BLaER1 treated with 17β-estradiol and CSF1 and Interleukin-3, amounts not matched to agents 10 nM and 100 nM (cell line): ENCODE measurements around the gene WRAP73.

Experiments used
- H3K27ac ChIP-seq, 11 experiments: shearing (Covaris generic); formaldehyde crosslinking; 2 replicates each; pipeline ENCODE4 v1.8.1; 2022
- H3K27me3 ChIP-seq, 11 experiments: shearing (Covaris generic); formaldehyde crosslinking; 2 replicates each; pipeline ENCODE4 v1.8.1; 2022
- H3K36me3 ChIP-seq, 11 experiments: shearing (Covaris generic); formaldehyde crosslinking; 2 replicates each; pipeline ENCODE4 v1.8.1; 2022
- H3K4me1 ChIP-seq, 10 experiments: shearing (Covaris generic); formaldehyde crosslinking; 2 replicates each; pipeline ENCODE4 v1.8.1; 2022
- H3K4me2 ChIP-seq, 11 experiments: shearing (Covaris generic); formaldehyde crosslinking; 2 replicates each; pipeline ENCODE4 v1.8.1; 2022
- H3K4me3 ChIP-seq, 10 experiments: shearing (Covaris generic); formaldehyde crosslinking; 2 replicates each; pipeline ENCODE4 v1.8.1; 2022
- H3K9ac ChIP-seq, 11 experiments: shearing (Covaris generic); formaldehyde crosslinking; 2 replicates each; pipeline ENCODE4 v1.8.1; 2022
- H3K9me3 ChIP-seq, 11 experiments: shearing (Covaris generic); formaldehyde crosslinking; replicated peaks in 1 of 11; 2 replicates each; pipeline ENCODE4 v1.8.1; 2022
- H4K20me1 ChIP-seq, 11 experiments: shearing (Covaris generic); formaldehyde crosslinking; 2 replicates each; pipeline ENCODE4 v1.8.1; 2022
- Cebpa-rat ChIP-seq, 11 experiments: shearing (Covaris generic); IDR thresholded peaks; 2 replicates each; pipeline ENCODE4 v1.8.1; 2022

The WRAP73 gene

DNA sequence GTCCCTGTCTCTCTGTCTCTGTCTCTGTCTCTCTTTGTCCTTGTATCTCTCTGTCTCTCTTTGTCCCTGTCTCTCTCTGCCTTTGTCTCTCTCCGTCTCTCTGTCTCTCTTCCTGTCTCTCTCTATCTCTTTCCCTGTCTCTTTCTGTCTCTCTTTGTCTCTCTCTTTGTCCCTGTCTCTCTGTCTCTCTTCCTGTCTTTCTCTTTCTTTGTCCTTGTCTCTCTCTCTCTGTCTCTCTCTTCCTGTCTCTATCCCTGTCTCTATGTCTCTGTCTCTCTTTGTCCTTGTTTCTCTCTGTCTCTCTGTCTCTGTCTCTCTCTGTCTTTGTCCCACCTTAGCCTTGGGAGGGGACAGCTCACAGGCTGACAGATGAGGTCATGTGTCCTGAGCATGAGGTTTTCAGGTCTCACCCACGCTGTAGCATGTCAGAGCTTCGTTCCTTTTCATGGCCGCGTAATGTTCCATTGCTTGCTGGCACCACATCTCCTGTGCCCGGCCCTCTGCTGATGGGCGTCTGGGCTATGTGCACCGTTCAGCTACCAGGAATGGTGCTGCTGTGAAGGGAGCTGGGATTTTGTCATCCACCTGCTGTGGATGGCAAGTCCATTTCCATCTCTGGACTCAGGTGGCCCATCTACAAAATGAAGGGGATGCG, 30.0 kb upstream of the WRAP73 start:
- H3K27ac ChIP-seq = peak overlapping the region in 10 of 11 experiments; percentile 94 to 100 (median 99); a peak in 20 of 22 replicates

DNA sequence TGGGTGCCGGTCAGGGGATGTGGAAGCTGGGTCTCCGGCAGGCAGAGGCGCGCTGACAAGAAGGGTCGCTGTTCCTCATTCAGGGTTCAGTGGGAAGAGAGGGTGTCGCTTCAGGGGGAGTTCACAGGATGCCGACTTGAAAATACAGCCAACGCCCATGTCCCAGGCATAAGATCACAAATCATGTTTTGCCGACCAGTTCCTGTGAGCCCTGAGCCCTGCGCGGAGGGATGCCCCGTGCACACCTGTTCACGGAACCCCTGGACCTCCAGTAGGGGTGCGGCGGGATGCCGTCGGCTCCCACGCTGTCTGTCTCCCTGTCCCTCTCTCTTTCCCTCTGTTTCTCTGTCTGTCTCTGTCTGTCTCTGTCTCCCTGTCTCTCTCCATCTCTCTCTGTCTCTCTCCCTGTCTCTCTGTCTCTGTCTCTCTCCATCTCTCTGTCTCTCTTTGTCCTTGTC, 29.2 kb upstream of the WRAP73 start:
- peak overlapping the region; percentile 84 to 97 (median 93) for H3K4me2 ChIP-seq
- H3K4me1 ChIP-seq = peaks cover 76 to 99% (median 97%) of the 10 kb centered on the region in 10 experiments
- TF ChIP-seq Cebpa-rat (IDR thresholded peaks at IDR 0.05) = no peak
- peak overlapping the region in 7 of 10 experiments; percentile 20 to 54 (median 31); a peak in 8 of 20 replicates for H3K4me3 ChIP-seq
- no peaks in the 10 kb centered on the region for H4K20me1 ChIP-seq
- no peaks in the 10 kb centered on the region; a peak in 1 of 22 replicates for H3K27me3 ChIP-seq
- no peaks in the 10 kb centered on the region for H3K36me3 ChIP-seq
- H3K9me3 ChIP-seq = no peaks in the 10 kb centered on the region
- H3K27ac ChIP-seq = peak overlapping the region in 10 of 11 experiments; percentile 94 to 100 (median 99); a peak in 21 of 22 replicates
- H3K9ac ChIP-seq = peak overlapping the region; percentile 30 to 98 (median 90); a peak in 20 of 22 replicates

More for the DNA sequence above, 30.0 kb upstream of the WRAP73 start:
- no peaks in the 10 kb centered on the region; a peak in 1 of 22 replicates for H3K27me3 ChIP-seq
- H3K36me3 ChIP-seq = no peaks in the 10 kb centered on the region
- H3K9ac ChIP-seq = peak overlapping the region in 10 of 11 experiments; percentile 10 to 98 (median 90); a peak in 15 of 22 replicates
- H3K4me1 ChIP-seq = peaks cover 72 to 99% (median 98%) of the 10 kb centered on the region in 10 experiments
- H4K20me1 ChIP-seq = no peaks in the 10 kb centered on the region
- peak overlapping the region; percentile 84 to 97 (median 93) for H3K4me2 ChIP-seq
- peak overlapping the region in 4 of 10 experiments; percentile 5 to 54 (median 36); a peak in 7 of 20 replicates for H3K4me3 ChIP-seq
- TF ChIP-seq Cebpa-rat (IDR thresholded peaks at IDR 0.05) = no peak
- no peaks in the 10 kb centered on the region for H3K9me3 ChIP-seq

DNA sequence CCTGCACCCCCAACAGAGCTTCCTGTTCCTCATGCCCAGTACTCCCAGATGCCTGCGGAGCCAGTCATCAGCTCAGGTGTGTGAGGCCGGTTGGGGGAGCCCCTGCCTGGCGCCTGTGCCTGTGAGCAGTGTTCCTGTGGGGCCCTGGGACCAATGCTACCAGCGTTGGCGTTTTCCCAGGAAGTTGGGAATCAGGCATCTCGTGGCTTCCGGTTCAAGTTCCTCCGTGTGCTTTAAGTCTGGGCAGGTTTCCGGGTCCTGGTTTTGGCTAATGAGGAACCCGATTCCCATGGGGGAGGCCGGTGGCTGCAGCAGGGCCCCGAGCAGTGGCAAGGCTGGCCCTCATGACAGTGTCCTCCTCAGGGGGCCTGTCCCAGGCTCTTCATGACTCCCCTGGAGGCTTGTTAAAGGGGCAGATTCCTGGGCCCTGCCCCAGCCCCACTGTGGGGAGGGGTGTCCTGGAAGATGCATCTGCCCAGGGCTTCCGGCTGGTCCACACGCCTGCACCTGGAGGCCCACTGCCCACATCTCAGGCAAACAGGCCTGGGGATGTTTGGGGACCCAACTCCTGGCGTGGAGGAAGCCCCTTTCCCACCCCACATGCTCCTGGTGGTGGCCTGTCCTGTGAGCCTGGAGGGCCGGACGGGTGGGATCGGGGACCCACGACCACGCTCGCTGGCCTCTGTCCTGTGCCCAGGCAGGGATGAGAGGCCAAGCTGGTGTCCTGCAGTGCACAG, 28.6 kb upstream of the WRAP73 start:
- Histone ChIP-seq H3K27me3 (no peaks in the 10 kb centered on the region; a peak in 1 of 22 replicates), H3K27ac (peak overlapping the region; percentile 85 to 100 (median 99)), H4K20me1 (no peaks in the 10 kb centered on the region), H3K4me1 (peaks cover 78 to 99% (median 97%) of the 10 kb centered on the region in 10 experiments), H3K4me2 (peak overlapping the region; percentile 84 to 97 (median 93)), H3K36me3 (no peaks in the 10 kb centered on the region), H3K9me3 (no peaks in the 10 kb centered on the region), H3K9ac (peak overlapping the region; percentile 30 to 98 (median 90); a peak in 21 of 22 replicates), H3K4me3 (peak overlapping the region in 7 of 10 experiments; percentile 20 to 54 (median 31); a peak in 12 of 20 replicates)
- TF ChIP-seq Cebpa-rat (IDR thresholded peaks at IDR 0.05) = no peak

DNA sequence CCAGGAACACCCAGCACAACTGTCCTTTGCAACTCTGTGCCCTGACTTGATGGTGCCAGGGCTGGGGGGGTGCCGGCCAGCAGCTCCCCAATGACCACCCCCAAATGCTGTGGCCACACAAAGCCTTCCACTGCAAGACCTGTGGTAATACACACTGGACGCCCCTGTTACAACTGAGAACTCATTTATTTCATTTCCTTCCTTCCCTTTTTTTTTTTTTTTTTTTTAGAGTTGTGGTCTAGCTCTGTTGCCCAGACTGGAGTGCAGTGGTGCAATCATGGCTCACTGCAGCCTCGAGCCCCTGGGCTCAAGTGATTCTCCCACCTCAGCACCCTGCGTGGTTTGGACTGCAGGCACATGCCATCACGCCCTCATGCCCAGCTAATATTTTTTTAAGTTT, 27.6 kb upstream of the WRAP73 start:
- TF ChIP-seq Cebpa-rat (IDR thresholded peaks at IDR 0.05) = peak; percentile 54 to 99 (median 98); a peak in 21 of 22 replicates
- Histone ChIP-seq H3K27ac (peak overlapping the region; percentile 85 to 100 (median 99)), H3K4me1 (peaks cover 88 to 100% (median 99%) of the 10 kb centered on the region in 10 experiments), H4K20me1 (no peaks in the 10 kb centered on the region), H3K9ac (peak overlapping the region; percentile 78 to 98 (median 90)), H3K4me3 (peak overlapping the region in 7 of 10 experiments; percentile 32 to 65 (median 51); a peak in 11 of 20 replicates), H3K36me3 (no peaks in the 10 kb centered on the region), H3K27me3 (no peaks in the 10 kb centered on the region; a peak in 1 of 22 replicates), H3K4me2 (peak overlapping the region; percentile 84 to 97 (median 93)), H3K9me3 (no peaks in the 10 kb centered on the region)

DNA sequence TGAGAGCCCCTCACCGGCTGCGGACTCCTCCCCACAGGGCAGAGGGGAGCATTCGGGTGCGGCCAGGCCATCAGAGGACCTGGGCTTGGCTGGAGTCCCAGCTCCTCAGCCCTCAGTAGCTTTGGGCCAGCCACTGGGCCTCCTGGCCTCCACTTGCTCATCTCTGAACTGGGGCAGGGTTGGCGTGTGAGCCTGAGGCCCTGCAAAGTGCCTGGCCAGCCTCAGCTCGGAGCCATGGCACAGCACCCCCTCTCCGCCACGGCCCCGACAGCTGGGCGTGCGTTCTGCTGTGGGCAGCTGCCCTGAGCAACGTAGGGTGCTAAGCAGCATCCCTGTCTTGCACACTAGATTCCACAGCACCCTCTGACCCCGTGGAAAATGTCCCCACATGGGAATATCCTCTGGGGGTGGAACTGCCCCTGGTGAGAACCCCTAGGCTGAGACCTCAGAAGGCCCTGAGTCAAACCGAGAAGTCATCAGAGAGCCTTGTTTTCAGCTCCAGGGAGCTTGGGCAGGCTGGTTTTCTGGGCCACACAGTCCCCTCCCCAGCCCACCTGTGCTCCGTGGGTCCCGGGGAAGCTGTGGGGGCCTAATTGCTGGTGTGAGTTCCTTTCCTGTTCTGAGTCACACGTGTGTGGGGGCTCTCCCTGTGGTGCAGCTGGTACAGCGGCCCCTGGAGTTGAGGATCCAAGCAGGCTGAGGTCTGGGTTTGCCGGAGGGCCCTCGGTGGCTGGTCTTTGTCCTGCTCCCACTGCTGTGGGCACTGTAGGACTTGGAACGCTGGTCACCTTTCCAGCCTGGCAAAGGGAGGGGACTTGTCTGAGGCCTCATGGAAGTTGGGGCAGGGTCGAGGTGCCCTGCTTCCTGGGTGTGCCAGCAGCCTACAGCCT, 26.9 kb upstream of the WRAP73 start:
- peaks cover 95 to 100% (median 99%) of the 10 kb centered on the region in 10 experiments for H3K4me1 ChIP-seq
- peak overlapping the region; percentile 85 to 100 (median 99) for H3K27ac ChIP-seq
- no peaks in the 10 kb centered on the region for H4K20me1 ChIP-seq
- H3K9ac ChIP-seq = peak overlapping the region; percentile 78 to 98 (median 90)
- H3K4me3 ChIP-seq = peak overlapping the region in 8 of 10 experiments; percentile 9 to 65 (median 50); a peak in 13 of 20 replicates
- no peaks in the 10 kb centered on the region for H3K36me3 ChIP-seq
- peak overlapping the region; percentile 84 to 97 (median 93) for H3K4me2 ChIP-seq
- no peaks in the 10 kb centered on the region for H3K9me3 ChIP-seq
- TF ChIP-seq Cebpa-rat (IDR thresholded peaks at IDR 0.05) = no peak
- no peaks in the 10 kb centered on the region; a peak in 1 of 22 replicates for H3K27me3 ChIP-seq

DNA sequence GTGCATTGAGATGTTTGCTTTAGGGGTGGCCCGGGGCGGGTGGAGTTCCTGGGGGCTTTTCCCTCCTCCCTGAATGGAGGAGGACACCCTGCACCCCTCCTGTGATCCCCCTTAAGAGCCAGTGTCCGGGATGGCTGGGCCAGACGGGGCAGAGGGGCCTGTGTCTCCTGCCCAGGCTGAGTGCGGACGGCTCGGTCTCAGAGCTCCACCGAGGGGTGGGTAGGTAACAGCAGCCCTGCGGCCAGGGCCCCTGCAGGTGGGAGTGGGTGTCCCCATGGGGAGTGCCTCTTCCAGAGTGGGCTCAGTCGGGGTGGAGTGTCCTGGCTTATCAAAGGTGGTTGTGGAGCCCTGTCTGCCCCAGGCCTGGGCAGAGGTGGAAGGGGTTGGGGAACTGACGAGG, 25.5 kb upstream of the WRAP73 start:
- Histone ChIP-seq H3K4me3 (peak overlapping the region in 3 of 10 experiments; percentile 4 to 23 (median 21); a peak in 2 of 20 replicates), H4K20me1 (no peaks in the 10 kb centered on the region), H3K36me3 (no peaks in the 10 kb centered on the region), H3K4me2 (peak overlapping the region; percentile 84 to 97 (median 93)), H3K9ac (peak overlapping the region in 10 of 11 experiments; percentile 79 to 98 (median 90); a peak in 18 of 22 replicates), H3K27me3 (no peaks in the 10 kb centered on the region; a peak in 1 of 22 replicates), H3K27ac (peak overlapping the region in 10 of 11 experiments; percentile 94 to 100 (median 99); a peak in 19 of 22 replicates), H3K9me3 (no peaks in the 10 kb centered on the region), H3K4me1 (peaks cover 97 to 100% (median 99%) of the 10 kb centered on the region in 10 experiments)
- TF ChIP-seq Cebpa-rat (IDR thresholded peaks at IDR 0.05) = no peak

DNA sequence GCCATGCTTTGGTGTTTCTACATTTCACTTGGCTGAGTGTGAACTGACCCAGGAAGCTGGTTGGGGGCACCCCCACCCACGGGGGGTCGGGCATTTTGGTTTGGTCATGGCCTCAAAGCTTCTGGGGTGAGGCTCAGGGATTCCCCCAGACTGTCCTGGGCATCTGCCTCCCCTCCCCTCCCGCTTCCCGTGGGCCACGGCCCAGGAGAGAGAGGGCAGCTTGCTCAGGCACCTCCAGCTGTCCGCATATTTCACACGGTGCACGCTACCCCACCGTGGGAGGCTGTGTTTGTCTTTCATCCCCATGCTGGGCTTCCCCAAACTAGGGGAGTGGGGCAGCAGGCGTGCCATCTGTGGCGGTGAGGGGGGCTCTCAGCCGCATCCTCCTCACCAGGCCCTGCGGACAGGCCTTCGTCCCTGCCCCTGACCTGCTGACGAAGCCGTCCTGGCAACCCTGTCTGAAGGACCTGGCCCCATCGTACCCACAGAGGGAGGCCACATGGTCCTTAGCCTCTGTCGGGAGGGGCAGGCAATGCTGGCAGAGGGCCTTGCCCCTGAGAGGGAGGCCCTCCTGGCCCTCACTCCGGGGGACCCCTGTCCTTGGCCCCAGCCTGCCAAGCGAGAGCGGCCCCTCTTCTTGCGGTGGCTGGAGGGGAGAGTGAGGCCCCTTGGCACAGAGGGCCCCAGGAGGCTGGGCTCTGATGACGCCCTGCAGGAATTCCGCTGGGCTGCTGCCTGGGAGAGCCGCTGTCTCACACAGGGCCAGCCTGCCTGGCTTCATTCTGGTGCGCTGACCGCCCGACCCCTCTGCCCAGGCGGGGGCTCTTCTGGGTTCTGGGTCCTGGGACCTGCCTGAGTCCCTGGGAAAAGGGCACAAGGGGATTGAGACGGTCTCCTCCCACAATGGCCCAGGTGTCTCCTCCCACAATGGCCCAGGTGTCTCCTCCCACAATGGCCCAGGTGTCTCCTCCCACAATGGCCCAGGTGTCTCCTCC, 24.5 kb upstream of the WRAP73 start:
- peak overlapping the region in 10 of 11 experiments; percentile 25 to 100 (median 82); a peak in 18 of 22 replicates for H3K27ac ChIP-seq

More for the DNA sequence above, 24.5 kb upstream of the WRAP73 start:
- Histone ChIP-seq H3K4me1 (peaks cover 90 to 100% (median 99%) of the 10 kb centered on the region in 10 experiments), H3K9me3 (no peaks in the 10 kb centered on the region), H3K36me3 (no peaks in the 10 kb centered on the region), H3K4me3 (no peak overlapping the region), H3K27me3 (no peaks in the 10 kb centered on the region), H3K9ac (peak overlapping the region in 10 of 11 experiments; percentile 12 to 66 (median 54); a peak in 16 of 22 replicates), H4K20me1 (no peaks in the 10 kb centered on the region), H3K4me2 (peak overlapping the region; percentile 32 to 96 (median 88))
- TF ChIP-seq Cebpa-rat (IDR thresholded peaks at IDR 0.05) = no peak
